HepG2 (cell line): Measurements from ENCODE around the gene CATSPERD. TPM values are rescaled to one million over a fixed set of nuclear protein-coding genes. Genes with fewer than 3 reads are reported as not detected.

Experiments used
- PRMT3 ChIP-seq: sonication (generic); formaldehyde crosslinking; IDR thresholded peaks from 2 replicates; pipeline ENCODE4 v1.8.1; 2022; ENCODE audit warnings: low read depth, mild to moderate bottlenecking, moderate library complexity, missing genetic modification reagents, borderline replicate concordance
- TAF15 ChIP-seq: fragments of 200-400 bp; formaldehyde crosslinking; IDR thresholded peaks from one replicate; pipeline ENCODE4 v1.6.1; 2018; ENCODE audit warnings: mild to moderate bottlenecking, low read depth, low read length; ENCODE audit not compliant: poor library complexity, severe bottlenecking
- ZNF329 ChIP-seq: sonication (generic); formaldehyde crosslinking; IDR thresholded peaks from 2 replicates; pipeline ENCODE4 v1.9.0; 2021; ENCODE audit warnings: low read depth, mild to moderate bottlenecking, missing genetic modification reagents
- ZNF460 ChIP-seq: sonication (generic); formaldehyde crosslinking; IDR thresholded peaks from 2 replicates; pipeline ENCODE4 v1.5.1; 2020; ENCODE audit warnings: missing genetic modification reagents, mild to moderate bottlenecking, borderline replicate concordance
- polyA plus RNA-seq, 8 experiments: library from polyadenylated mRNA; depleted of rRNA in 3 of 8; stranded (reverse) in 7 of 8; unstranded in 1 of 8; fragments of >200 nt; fragmentation: Illumina TruSeq in 4 of 8; extraction: Trizol in 4 of 8; gene quantifications; 2 replicates each; pipeline versions ENCODE4 v1.2.1 to v1.2.3, GENCODE V29; 2011 to 2016; ENCODE audit warnings: low read depth in 4 of 8, missing spikeins in 1 of 8, mixed read lengths in 1 of 8; ENCODE audit not compliant: insufficient read depth in 1 of 8
- total RNA-seq, 5 experiments: library from RNA; depleted of rRNA; stranded (reverse); fragments of >200 nt; fragmentation: Illumina TruSeq; extraction: Trizol; gene quantifications; 2 replicates each; pipeline ENCODE4 v1.2.3, GENCODE V29; 2016; ENCODE audit warnings: low read depth in 1 of 5
- TF ChIP-seq, protein P1 (sequence below): sonication (generic); formaldehyde crosslinking; IDR thresholded peaks from 2 replicates; pipeline ENCODE4 v1.4.0; 2020; ENCODE audit warnings: mild to moderate bottlenecking, missing genetic modification reagents
- TF ChIP-seq, protein P2 (sequence below): sonication (generic); formaldehyde crosslinking; conservative IDR thresholded peaks from 2 replicates; pipeline ENCODE4 v1.8.0; 2022; ENCODE audit warnings: mild to moderate bottlenecking, moderate library complexity, missing genetic modification reagents
- TF ChIP-seq, protein P3 (sequence below), 2 experiments: sonication (generic) in 1 of 2; formaldehyde crosslinking in 1 of 2; IDR thresholded peaks; 2 replicates each; pipeline versions ENCODE4 v1.6.1 to v1.9.0; 2014 to 2022; ENCODE audit warnings: antibody characterized with exemption in 1 of 2, borderline replicate concordance in 1 of 2, inconsistent platforms in 1 of 2, low read depth in 1 of 2, missing genetic modification reagents in 1 of 2
- TF ChIP-seq, protein P4 (sequence below): sonication (generic); formaldehyde crosslinking; IDR thresholded peaks from 2 replicates; pipeline ENCODE4 v1.8.0; 2022; ENCODE audit warnings: mild to moderate bottlenecking, missing genetic modification reagents; ENCODE audit not compliant: insufficient replicate concordance
- TF ChIP-seq, protein P5 (sequence below), 2 experiments: sonication (generic) in 1 of 2; formaldehyde crosslinking in 1 of 2; IDR thresholded peaks; 2 replicates each; pipeline versions ENCODE4 v1.4.0 to v1.6.1; 2016 to 2020; ENCODE audit warnings: borderline replicate concordance in 1 of 2, low read depth in 1 of 2, mild to moderate bottlenecking in 1 of 2, missing genetic modification reagents in 1 of 2

The CATSPERD gene
- total and polyA plus RNA-seq, 2 of the 13 experiments (the other 11 are each of a cell fraction or from before 2014, with no cell fraction given), result 0.04 TPM; not detected in 1

DNA sequence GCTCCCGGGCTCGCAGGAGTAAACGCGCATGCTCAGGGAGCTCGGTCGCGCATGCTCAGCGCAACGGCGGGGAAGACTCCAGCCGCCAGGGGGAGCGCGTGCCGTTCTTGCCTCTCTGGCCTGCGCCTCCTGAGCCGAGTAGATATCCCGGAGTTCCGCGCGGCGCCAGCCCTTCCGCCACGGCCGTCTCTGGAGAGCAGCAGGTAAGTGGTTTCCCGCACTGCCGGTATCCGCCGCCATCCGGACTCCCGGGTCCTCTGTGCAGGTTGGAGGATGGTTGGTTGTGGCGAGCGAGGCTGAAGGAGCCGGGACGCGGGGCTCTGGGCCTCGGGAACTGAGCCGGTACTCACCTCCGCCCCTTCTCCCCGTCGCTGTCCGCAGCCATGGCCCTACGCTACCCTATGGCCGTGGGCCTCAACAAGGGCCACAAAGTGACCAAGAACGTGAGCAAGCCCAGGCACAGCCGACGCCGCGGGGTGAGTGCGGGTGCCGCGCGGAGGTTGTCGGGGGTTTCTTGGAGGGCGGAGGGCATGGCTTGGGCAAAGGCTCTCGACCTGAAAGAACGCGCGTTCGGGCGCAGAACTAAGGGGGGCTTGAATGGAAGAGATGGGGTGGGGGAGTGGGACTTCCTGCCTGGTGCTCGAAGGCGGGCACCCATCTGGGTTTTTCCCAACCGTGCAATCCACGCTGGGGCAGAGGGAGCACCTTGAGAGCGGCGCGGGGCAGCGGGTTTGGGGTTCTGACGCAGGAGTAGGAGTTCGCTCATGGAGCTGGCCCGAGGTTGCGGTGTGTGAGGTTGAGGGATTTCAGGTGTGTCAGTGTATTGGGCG is 30.1 kb upstream of the CATSPERD start, which contains the start of gene RPL36 (continued):
- TF ChIP-seq, protein P1, sequence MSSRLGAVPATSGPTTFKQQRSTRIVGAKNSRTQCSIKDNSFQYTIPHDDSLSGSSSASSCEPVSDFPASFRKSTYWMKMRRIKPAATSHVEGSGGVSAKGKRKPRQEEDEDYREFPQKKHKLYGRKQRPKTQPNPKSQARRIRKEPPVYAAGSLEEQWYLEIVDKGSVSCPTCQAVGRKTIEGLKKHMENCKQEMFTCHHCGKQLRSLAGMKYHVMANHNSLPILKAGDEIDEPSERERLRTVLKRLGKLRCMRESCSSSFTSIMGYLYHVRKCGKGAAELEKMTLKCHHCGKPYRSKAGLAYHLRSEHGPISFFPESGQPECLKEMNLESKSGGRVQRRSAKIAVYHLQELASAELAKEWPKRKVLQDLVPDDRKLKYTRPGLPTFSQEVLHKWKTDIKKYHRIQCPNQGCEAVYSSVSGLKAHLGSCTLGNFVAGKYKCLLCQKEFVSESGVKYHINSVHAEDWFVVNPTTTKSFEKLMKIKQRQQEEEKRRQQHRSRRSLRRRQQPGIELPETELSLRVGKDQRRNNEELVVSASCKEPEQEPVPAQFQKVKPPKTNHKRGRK (CRISPR knock-in tag), result no peak
- TF ChIP-seq, protein P2, sequence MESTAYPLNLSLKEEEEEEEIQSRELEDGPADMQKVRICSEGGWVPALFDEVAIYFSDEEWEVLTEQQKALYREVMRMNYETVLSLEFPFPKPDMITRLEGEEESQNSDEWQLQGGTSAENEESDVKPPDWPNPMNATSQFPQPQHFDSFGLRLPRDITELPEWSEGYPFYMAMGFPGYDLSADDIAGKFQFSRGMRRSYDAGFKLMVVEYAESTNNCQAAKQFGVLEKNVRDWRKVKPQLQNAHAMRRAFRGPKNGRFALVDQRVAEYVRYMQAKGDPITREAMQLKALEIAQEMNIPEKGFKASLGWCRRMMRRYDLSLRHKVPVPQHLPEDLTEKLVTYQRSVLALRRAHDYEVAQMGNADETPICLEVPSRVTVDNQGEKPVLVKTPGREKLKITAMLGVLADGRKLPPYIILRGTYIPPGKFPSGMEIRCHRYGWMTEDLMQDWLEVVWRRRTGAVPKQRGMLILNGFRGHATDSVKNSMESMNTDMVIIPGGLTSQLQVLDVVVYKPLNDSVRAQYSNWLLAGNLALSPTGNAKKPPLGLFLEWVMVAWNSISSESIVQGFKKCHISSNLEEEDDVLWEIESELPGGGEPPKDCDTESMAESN (CRISPR knock-in tag), result peak; percentile 97
- TF ChIP-seq, protein P3, sequence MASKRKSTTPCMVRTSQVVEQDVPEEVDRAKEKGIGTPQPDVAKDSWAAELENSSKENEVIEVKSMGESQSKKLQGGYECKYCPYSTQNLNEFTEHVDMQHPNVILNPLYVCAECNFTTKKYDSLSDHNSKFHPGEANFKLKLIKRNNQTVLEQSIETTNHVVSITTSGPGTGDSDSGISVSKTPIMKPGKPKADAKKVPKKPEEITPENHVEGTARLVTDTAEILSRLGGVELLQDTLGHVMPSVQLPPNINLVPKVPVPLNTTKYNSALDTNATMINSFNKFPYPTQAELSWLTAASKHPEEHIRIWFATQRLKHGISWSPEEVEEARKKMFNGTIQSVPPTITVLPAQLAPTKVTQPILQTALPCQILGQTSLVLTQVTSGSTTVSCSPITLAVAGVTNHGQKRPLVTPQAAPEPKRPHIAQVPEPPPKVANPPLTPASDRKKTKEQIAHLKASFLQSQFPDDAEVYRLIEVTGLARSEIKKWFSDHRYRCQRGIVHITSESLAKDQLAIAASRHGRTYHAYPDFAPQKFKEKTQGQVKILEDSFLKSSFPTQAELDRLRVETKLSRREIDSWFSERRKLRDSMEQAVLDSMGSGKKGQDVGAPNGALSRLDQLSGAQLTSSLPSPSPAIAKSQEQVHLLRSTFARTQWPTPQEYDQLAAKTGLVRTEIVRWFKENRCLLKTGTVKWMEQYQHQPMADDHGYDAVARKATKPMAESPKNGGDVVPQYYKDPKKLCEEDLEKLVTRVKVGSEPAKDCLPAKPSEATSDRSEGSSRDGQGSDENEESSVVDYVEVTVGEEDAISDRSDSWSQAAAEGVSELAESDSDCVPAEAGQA (IDR thresholded peaks at IDR 0.05; ENCODE audit: low read depth), result peak; percentile 66
- TF ChIP-seq, protein P3 (CRISPR knock-in tag; IDR thresholded peaks at IDR 0.05; ENCODE audit: borderline replicate concordance), result no peak
- TF ChIP-seq, protein P4, sequence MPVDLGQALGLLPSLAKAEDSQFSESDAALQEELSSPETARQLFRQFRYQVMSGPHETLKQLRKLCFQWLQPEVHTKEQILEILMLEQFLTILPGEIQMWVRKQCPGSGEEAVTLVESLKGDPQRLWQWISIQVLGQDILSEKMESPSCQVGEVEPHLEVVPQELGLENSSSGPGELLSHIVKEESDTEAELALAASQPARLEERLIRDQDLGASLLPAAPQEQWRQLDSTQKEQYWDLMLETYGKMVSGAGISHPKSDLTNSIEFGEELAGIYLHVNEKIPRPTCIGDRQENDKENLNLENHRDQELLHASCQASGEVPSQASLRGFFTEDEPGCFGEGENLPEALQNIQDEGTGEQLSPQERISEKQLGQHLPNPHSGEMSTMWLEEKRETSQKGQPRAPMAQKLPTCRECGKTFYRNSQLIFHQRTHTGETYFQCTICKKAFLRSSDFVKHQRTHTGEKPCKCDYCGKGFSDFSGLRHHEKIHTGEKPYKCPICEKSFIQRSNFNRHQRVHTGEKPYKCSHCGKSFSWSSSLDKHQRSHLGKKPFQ, result peak; percentile 65
- TF ChIP-seq ZNF460 (no peak), PRMT3 (0 out of 2 replicates have a peak, but pooled peaks have one; percentile 43), TAF15 (peak; percentile 69), ZNF329 (CRISPR knock-in tag) (peak; percentile 76; the same call in 1 of the 2 replicates)
- TF ChIP-seq, protein P5, sequence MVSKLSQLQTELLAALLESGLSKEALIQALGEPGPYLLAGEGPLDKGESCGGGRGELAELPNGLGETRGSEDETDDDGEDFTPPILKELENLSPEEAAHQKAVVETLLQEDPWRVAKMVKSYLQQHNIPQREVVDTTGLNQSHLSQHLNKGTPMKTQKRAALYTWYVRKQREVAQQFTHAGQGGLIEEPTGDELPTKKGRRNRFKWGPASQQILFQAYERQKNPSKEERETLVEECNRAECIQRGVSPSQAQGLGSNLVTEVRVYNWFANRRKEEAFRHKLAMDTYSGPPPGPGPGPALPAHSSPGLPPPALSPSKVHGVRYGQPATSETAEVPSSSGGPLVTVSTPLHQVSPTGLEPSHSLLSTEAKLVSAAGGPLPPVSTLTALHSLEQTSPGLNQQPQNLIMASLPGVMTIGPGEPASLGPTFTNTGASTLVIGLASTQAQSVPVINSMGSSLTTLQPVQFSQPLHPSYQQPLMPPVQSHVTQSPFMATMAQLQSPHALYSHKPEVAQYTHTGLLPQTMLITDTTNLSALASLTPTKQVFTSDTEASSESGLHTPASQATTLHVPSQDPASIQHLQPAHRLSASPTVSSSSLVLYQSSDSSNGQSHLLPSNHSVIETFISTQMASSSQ (IDR thresholded peaks at IDR 0.05; ENCODE audit: low read depth), result 0 out of 2 replicates have a peak, but pooled peaks have one; percentile 16
- TF ChIP-seq, protein P5 (CRISPR knock-in tag; IDR thresholded peaks at IDR 0.05; ENCODE audit: borderline replicate concordance), result peak; percentile 72
